AG04450 (cell line): ENCODE results near the gene CEMIP2. TPM values are rescaled to one million over a fixed set of nuclear protein-coding genes. Genes with fewer than 3 reads are reported as not detected.

ENCODE experiments used
- CTCF ChIA-PET: fragments of 300-600, 350-600 bp; formaldehyde crosslinking; extraction: SDS; loops from one replicate; lab custom pipeline; 2022; ENCODE audit warnings: antibody characterized with exemption, inconsistent platforms; lab: Charles Lee
- POLR2A ChIA-PET: fragments of 350-600 bp; formaldehyde crosslinking; extraction: SDS; loops from one replicate; lab custom pipeline; 2021; ENCODE audit warnings: antibody characterized with exemption, inconsistent platforms; lab: Yijun Ruan, JAX
- DNase-seq: peaks from one replicate; pipeline ENCODE4 v3.0.0-alpha.2; 2011; ENCODE audit warnings: low read depth, low spot score
- H3K27ac ChIP-seq: one replicate; pipeline ENCODE4 v1.5.1; 2012; ENCODE audit warnings: low read depth, low read length, control low read depth
- H3K27me3 ChIP-seq: one replicate; pipeline ENCODE4 v1.6.0; 2012; ENCODE audit warnings: low read length; ENCODE audit not compliant: control insufficient read depth, insufficient read depth
- H3K4me3 ChIP-seq: 2 replicates; pipeline ENCODE4 v1.5.1; 2011; ENCODE audit warnings: mild to moderate bottlenecking, low read depth, low read length, control low read depth
- H3K9me3 ChIP-seq: 2 replicates; pipeline ENCODE4 v1.5.1; 2012; ENCODE audit warnings: low read length; ENCODE audit not compliant: control insufficient read depth, insufficient read depth
- polyA plus RNA-seq: library from polyadenylated mRNA; depleted of rRNA; stranded (reverse); fragments of >200 nt; gene quantifications from 2 replicates; pipeline ENCODE4 v1.2.3, GENCODE V29; 2011
- TF ChIP-seq, protein P1 (sequence below): IDR thresholded peaks from 2 replicates; pipeline ENCODE4 v1.5.1; 2011; ENCODE audit warnings: low read depth, low read length, control low read depth, inconsistent platforms

Gene CEMIP2
- polyA plus RNA-seq, 1 experiment: 54.4 TPM

DNA sequence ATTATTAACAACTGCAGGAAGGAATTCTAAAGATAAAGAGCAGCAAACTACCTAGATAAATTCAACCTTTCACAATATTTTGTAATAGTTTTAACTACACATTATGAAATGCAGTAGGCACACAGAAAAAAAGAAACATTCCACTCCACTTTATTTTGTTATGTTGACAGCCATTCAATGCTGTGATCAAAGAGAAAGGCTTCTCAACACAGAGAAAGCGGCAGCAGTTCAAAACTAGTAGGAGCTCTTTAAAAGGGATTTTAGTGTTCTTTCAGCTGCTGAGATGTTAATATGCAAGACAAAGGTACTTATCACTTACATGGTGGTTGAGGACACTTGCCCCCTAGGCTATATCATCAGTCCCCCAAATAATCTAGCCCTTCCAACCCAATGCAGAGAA, 11.6 kb downstream of the CEMIP2 start:
- POLR2A ChIA-PET: no interaction called here
- TF ChIP-seq, protein P1, sequence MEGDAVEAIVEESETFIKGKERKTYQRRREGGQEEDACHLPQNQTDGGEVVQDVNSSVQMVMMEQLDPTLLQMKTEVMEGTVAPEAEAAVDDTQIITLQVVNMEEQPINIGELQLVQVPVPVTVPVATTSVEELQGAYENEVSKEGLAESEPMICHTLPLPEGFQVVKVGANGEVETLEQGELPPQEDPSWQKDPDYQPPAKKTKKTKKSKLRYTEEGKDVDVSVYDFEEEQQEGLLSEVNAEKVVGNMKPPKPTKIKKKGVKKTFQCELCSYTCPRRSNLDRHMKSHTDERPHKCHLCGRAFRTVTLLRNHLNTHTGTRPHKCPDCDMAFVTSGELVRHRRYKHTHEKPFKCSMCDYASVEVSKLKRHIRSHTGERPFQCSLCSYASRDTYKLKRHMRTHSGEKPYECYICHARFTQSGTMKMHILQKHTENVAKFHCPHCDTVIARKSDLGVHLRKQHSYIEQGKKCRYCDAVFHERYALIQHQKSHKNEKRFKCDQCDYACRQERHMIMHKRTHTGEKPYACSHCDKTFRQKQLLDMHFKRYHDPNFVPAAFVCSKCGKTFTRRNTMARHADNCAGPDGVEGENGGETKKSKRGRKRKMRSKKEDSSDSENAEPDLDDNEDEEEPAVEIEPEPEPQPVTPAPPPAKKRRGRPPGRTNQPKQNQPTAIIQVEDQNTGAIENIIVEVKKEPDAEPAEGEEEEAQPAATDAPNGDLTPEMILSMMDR: no peak
- H3K27ac ChIP-seq: no peak overlapping the region
- no peaks in the 10 kb centered on the region for H3K27me3 ChIP-seq
- no peak overlapping the region for H3K4me3 ChIP-seq
- CTCF ChIA-PET: no interaction called here
- no peak for DNase-seq
- no peaks in the 10 kb centered on the region for H3K9me3 ChIP-seq

- Histone ChIP-seq H3K27me3 (no peaks in the 10 kb centered on the region), H3K27ac (no peak overlapping the region), H3K4me3 (no peak overlapping the region), H3K9me3 (no peaks in the 10 kb centered on the region)
- CTCF ChIA-PET: interaction anchor here (1.0 to 1.4 kb wide), 2 partner anchors 51 to 151 kb away, joined by 4 read pairs; no protein-coding TSS in a partner anchor
- TF ChIP-seq, protein P1: no peak
- DNase-seq: no peak
- POLR2A ChIA-PET: interaction anchor here (1.1 kb wide), 1 partner anchor 13 kb away, joined by 4 read pairs; the partner anchor contains the start of gene CEMIP2
Observed at GRCh38 chr9:71755869-71756268, 12.4 kb downstream of the CEMIP2 start.

DNA sequence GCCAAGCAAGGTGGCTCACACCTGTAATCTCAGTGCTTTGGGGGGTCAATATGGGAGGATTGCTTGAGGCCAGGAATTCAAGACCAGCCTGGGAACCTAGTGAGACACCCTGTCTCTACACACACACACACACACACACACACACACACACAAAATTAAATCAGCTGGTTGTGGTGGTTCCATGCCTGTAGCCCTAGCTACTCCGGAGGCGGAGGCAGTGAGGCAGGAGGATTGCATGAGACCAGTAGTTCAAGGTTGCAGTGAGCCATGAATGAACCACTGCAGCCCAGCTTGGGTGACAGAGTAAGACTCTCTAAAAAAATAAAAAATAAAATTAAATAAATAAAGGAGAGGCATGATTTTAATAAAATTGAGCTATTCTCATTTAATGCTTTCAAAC, 13.1 kb downstream of the CEMIP2 start:
- no peak overlapping the region for H3K27ac ChIP-seq
- no peaks in the 10 kb centered on the region for H3K9me3 ChIP-seq
- POLR2A ChIA-PET: interaction anchor here (1.1 kb wide), 1 partner anchor 13 kb away, joined by 4 read pairs; the partner anchor contains the start of gene CEMIP2
- H3K27me3 ChIP-seq: no peaks in the 10 kb centered on the region
- TF ChIP-seq, protein P1: no peak
- CTCF ChIA-PET: interaction anchor here (0.6 to 1.4 kb wide), 3 partner anchors 51 to 1349 kb away, joined by 4 read pairs; no protein-coding TSS in a partner anchor
- no peak for DNase-seq
- H3K4me3 ChIP-seq: no peak overlapping the region

GRCh38 chr9:71754151-71754550, 14.2 kb downstream of the CEMIP2 start:
- ChIA-PET CTCF (no interaction called here), POLR2A (no interaction called here)
- no peaks in the 10 kb centered on the region for H3K9me3 ChIP-seq
- TF ChIP-seq, protein P1: no peak
- H3K27ac ChIP-seq: no peak overlapping the region
- no peak for DNase-seq
- H3K27me3 ChIP-seq: no peaks in the 10 kb centered on the region
- H3K4me3 ChIP-seq: no peak overlapping the region

- H3K27me3 ChIP-seq: no peaks in the 10 kb centered on the region
- H3K27ac ChIP-seq: no peak overlapping the region
- DNase-seq: no peak
- CTCF ChIA-PET: no interaction called here
- no peaks in the 10 kb centered on the region for H3K9me3 ChIP-seq
- no peak overlapping the region for H3K4me3 ChIP-seq
- TF ChIP-seq, protein P1: no peak
- POLR2A ChIA-PET: no interaction called here
Observed at GRCh38 chr9:71752928-71753327, 15.4 kb downstream of the CEMIP2 start.
